Measurements from ENCODE around the gene NANOG. TPM values are rescaled to one million over a fixed set of nuclear protein-coding genes. Genes with fewer than 3 reads are reported as not detected.
"Not testable (repeated sequence)": the region's sequence is repeated elsewhere in the genome, so short reads cannot be mapped to it uniquely, and the experiment has no call there.

Gene NANOG
- polyA plus RNA-seq, 1 experiment, result not detected

GRCh38 chr12:7751394-7751793 is 37.8 kb upstream of the NANOG start:
- POLR2A ChIA-PET, result no interaction called here

GRCh38 chr12:7751941-7752922 is 37.0 kb upstream of the NANOG start:
- POLR2A ChIA-PET; H3K36me3 ChIP-seq (ENCODE audit: control insufficient read depth, insufficient read depth, low read length); DNase-seq (ENCODE audit: low read depth); H3K27me3 ChIP-seq (ENCODE audit: control insufficient read depth, insufficient read depth, low read length); H3K4me3 ChIP-seq (ENCODE audit: low read depth, low read length): not testable (repeated sequence)
- CTCF ChIA-PET, result interaction anchor here (0.6 to 0.7 kb wide), 2 partner anchors 10 to 326 kb away, joined by 3 to 4 read pairs; no protein-coding TSS in a partner anchor

More at GRCh38 chr12:7751394-7751793, 37.8 kb upstream of the NANOG start:
- Histone ChIP-seq H3K4me3 (ENCODE audit: low read depth, low read length) (no peak overlapping the region), H3K27me3 (ENCODE audit: control insufficient read depth, insufficient read depth, low read length) (no peaks in the 10 kb centered on the region), H3K36me3 (ENCODE audit: control insufficient read depth, insufficient read depth, low read length) (no peaks in the 10 kb centered on the region)
- DNase-seq (ENCODE audit: low read depth), result no peak
- no peak for TF ChIP-seq CTCF (IDR thresholded peaks at IDR 0.05; ENCODE audit: insufficient read depth, low read depth, low read length)
- CTCF ChIA-PET, result interaction anchor here (0.6 to 0.7 kb wide), 2 partner anchors 11 to 327 kb away, joined by 3 to 4 read pairs; no protein-coding TSS in a partner anchor

GRCh38 chr12:7755668-7756067 is 33.5 kb upstream of the NANOG start:
- H3K27me3 ChIP-seq (ENCODE audit: control insufficient read depth, insufficient read depth, low read length); H3K4me3 ChIP-seq (ENCODE audit: low read depth, low read length); POLR2A ChIA-PET; H3K36me3 ChIP-seq (ENCODE audit: control insufficient read depth, insufficient read depth, low read length); CTCF ChIA-PET; DNase-seq (ENCODE audit: low read depth): not testable (repeated sequence)

- TF ChIP-seq CTCF (IDR thresholded peaks at IDR 0.05; ENCODE audit: insufficient read depth, low read depth, low read length), result no peak
- ChIA-PET POLR2A (no interaction called here), CTCF (no interaction called here)
- DNase-seq (ENCODE audit: low read depth), result no peak
- H3K27me3 ChIP-seq (ENCODE audit: control insufficient read depth, insufficient read depth, low read length), result no peaks in the 10 kb centered on the region
- no peak overlapping the region for H3K4me3 ChIP-seq (ENCODE audit: low read depth, low read length)
- H3K36me3 ChIP-seq (ENCODE audit: control insufficient read depth, insufficient read depth, low read length), result no peaks in the 10 kb centered on the region
These were observed 32.2 kb upstream of the NANOG start for GRCh38 chr12:7756993-7757392.

- Histone ChIP-seq H3K4me3 (ENCODE audit: low read depth, low read length) (no peak overlapping the region), H3K27me3 (ENCODE audit: control insufficient read depth, insufficient read depth, low read length) (no peaks in the 10 kb centered on the region), H3K36me3 (ENCODE audit: control insufficient read depth, insufficient read depth, low read length) (no peaks in the 10 kb centered on the region)
- TF ChIP-seq CTCF (IDR thresholded peaks at IDR 0.05; ENCODE audit: insufficient read depth, low read depth, low read length), result no peak
- CTCF ChIA-PET, result no interaction called here
- no peak for DNase-seq (ENCODE audit: low read depth)
- POLR2A ChIA-PET, result no interaction called here
These were observed 30.4 kb upstream of the NANOG start for GRCh38 chr12:7758766-7759140.

- DNase-seq (ENCODE audit: low read depth), result no peak
- Histone ChIP-seq H3K36me3 (ENCODE audit: control insufficient read depth, insufficient read depth, low read length) (no peaks in the 10 kb centered on the region), H3K4me3 (ENCODE audit: low read depth, low read length) (no peak overlapping the region), H3K27me3 (ENCODE audit: control insufficient read depth, insufficient read depth, low read length) (no peaks in the 10 kb centered on the region)
- ChIA-PET CTCF (no interaction called here), POLR2A (no interaction called here)
- no peak for TF ChIP-seq CTCF (IDR thresholded peaks at IDR 0.05; ENCODE audit: insufficient read depth, low read depth, low read length)
These were observed 19.2 kb upstream of the NANOG start for GRCh38 chr12:7769999-7770398.
